ENCODE data around the gene YBX3. TPM values are rescaled to one million over a fixed set of nuclear protein-coding genes. Genes with fewer than 3 reads are reported as not detected.

YBX3 gene
- total and polyA plus RNA-seq, 10 donors: 87.0 to 250 (median 174) TPM

GRCh38 chr12:10737249-10737648 is 14.1 kb upstream of the YBX3 start:
- Histone ChIP-seq H3K9me3 (no peaks in the 10 kb centered on the region), H3K4me1 (no peaks in the 10 kb centered on the region), H3K4me3 (no peak overlapping the region), H3K27me3 (replicated peaks in 1 of 7) (peaks cover 0 to 11% (median 0%) of the 10 kb centered on the region in 7 donors), H3K27ac (no peak overlapping the region), H3K36me3 (no peaks in the 10 kb centered on the region)
- intact Hi-C loops (cut with DNase I; ENCODE audit: low total_unique reads): no loop called here
- TF ChIP-seq POLR2AphosphoS5 (IDR thresholded peaks at IDR 0.05) (no peak), CTCF (IDR thresholded peaks at IDR 0.05 in 8 of 11, conservative IDR thresholded peaks at IDR 0.05 in 3 of 11) (no peak), POLR2A (IDR thresholded peaks at IDR 0.05) (no peak)
- WGBS, 5 donors: 52 to 79% (median 70%) methylated on average over 1 of the region's 1 CpG
- no peak for DNase-seq

- H3K27me3 ChIP-seq (replicated peaks in 1 of 7): peaks cover 0 to 12% (median 0%) of the 10 kb centered on the region in 7 donors
- DNase-seq: no peak
- H3K4me1 ChIP-seq: no peaks in the 10 kb centered on the region
- WGBS, 5 donors: 58 to 84% (median 73%) methylated on average over 1 of the region's 1 CpG
- no peaks in the 10 kb centered on the region for H3K9me3 ChIP-seq
- intact Hi-C loops (cut with DNase I; ENCODE audit: low total_unique reads): no loop called here
- no peak for TF ChIP-seq POLR2A (IDR thresholded peaks at IDR 0.05)
- no peak for TF ChIP-seq CTCF (IDR thresholded peaks at IDR 0.05 in 8 of 11, conservative IDR thresholded peaks at IDR 0.05 in 3 of 11)
- no peak for TF ChIP-seq POLR2AphosphoS5 (IDR thresholded peaks at IDR 0.05)
- H3K36me3 ChIP-seq: no peaks in the 10 kb centered on the region
- H3K4me3 ChIP-seq: no peak overlapping the region
- no peak overlapping the region for H3K27ac ChIP-seq
Observed at GRCh38 chr12:10736463-10736862, 13.3 kb upstream of the YBX3 start.

GRCh38 chr12:10735428-10735827 is 12.3 kb upstream of the YBX3 start:
- TF ChIP-seq POLR2AphosphoS5 (IDR thresholded peaks at IDR 0.05) (no peak), POLR2A (IDR thresholded peaks at IDR 0.05) (no peak), CTCF (IDR thresholded peaks at IDR 0.05 in 8 of 11, conservative IDR thresholded peaks at IDR 0.05 in 3 of 11) (no peak)
- H3K27ac ChIP-seq: no peak overlapping the region
- intact Hi-C loops (cut with DNase I; ENCODE audit: low total_unique reads): no loop called here
- H3K4me3 ChIP-seq: no peak overlapping the region
- H3K27me3 ChIP-seq (replicated peaks in 1 of 7): peaks cover 0 to 12% (median 0%) of the 10 kb centered on the region in 7 donors
- no peaks in the 10 kb centered on the region for H3K4me1 ChIP-seq
- no peaks in the 10 kb centered on the region for H3K9me3 ChIP-seq
- DNase-seq: no peak
- no peaks in the 10 kb centered on the region for H3K36me3 ChIP-seq

GRCh38 chr12:10732549-10732948 is 9.4 kb upstream of the YBX3 start:
- H3K4me3 ChIP-seq: no peak overlapping the region
- H3K9me3 ChIP-seq: no peaks in the 10 kb centered on the region
- 70 to 91% (median 83%) methylated on average over 4 of the region's 4 CpGs for WGBS, 5 donors
- H3K27ac ChIP-seq: no peak overlapping the region
- intact Hi-C loops (cut with DNase I; ENCODE audit: low total_unique reads): no loop called here
- no peaks in the 10 kb centered on the region for H3K4me1 ChIP-seq
- peaks cover 0 to 12% (median 0%) of the 10 kb centered on the region in 7 donors for H3K27me3 ChIP-seq (replicated peaks in 1 of 7)
- no peaks in the 10 kb centered on the region for H3K36me3 ChIP-seq
- DNase-seq: no peak
- TF ChIP-seq CTCF (IDR thresholded peaks at IDR 0.05 in 8 of 11, conservative IDR thresholded peaks at IDR 0.05 in 3 of 11): no peak
